SJSA1 (cell line): Measurements from ENCODE around the gene KCP. TPM values are rescaled to one million over a fixed set of nuclear protein-coding genes. Genes with fewer than 3 reads are reported as not detected.

ENCODE experiments used
- DNase-seq, 2 experiments: peaks; one replicate each; pipeline ENCODE4 v3.0.0-alpha.2; 2015 to 2020; ENCODE audit warnings: low spot score in 2 of 2, low read depth in 1 of 2
- H3K27ac ChIP-seq: fragments of 250-450 bp; sonication (Bioruptor Pico); 2 replicates; pipeline ENCODE4 v1.5.1; 2020; ENCODE audit warnings: mild to moderate bottlenecking, moderate library complexity
- H3K27me3 ChIP-seq: fragments of 250-450 bp; sonication (Bioruptor Pico); replicated peaks from 2 replicates; pipeline ENCODE4 v1.5.1; 2020; ENCODE audit warnings: mild to moderate bottlenecking, moderate library complexity
- H3K36me3 ChIP-seq: fragments of 250-450 bp; sonication (Bioruptor Pico); 2 replicates; pipeline ENCODE4 v1.5.1; 2020; ENCODE audit warnings: mild to moderate bottlenecking
- H3K4me1 ChIP-seq: fragments of 250-450 bp; sonication (Bioruptor Pico); replicated peaks from 2 replicates; pipeline ENCODE4 v1.6.1; 2021; ENCODE audit warnings: mild to moderate bottlenecking
- H3K4me3 ChIP-seq: fragments of 250-450 bp; sonication (Bioruptor Pico); 2 replicates; pipeline ENCODE4 v1.5.1; 2020; ENCODE audit warnings: mild to moderate bottlenecking
- H3K9me3 ChIP-seq: fragments of 250-450 bp; sonication (Bioruptor Pico); replicated peaks from 2 replicates; pipeline ENCODE4 v1.5.1; 2020; ENCODE audit warnings: mild to moderate bottlenecking
- total RNA-seq: library from RNA; depleted of rRNA; stranded (reverse); fragments of >200 nt; shearing (Covaris generic); gene quantifications from 2 replicates; pipeline ENCODE4 v1.2.3, GENCODE V29; 2014

The KCP gene
- total RNA-seq, 1 experiment from 2014 or later = not detected

DNA sequence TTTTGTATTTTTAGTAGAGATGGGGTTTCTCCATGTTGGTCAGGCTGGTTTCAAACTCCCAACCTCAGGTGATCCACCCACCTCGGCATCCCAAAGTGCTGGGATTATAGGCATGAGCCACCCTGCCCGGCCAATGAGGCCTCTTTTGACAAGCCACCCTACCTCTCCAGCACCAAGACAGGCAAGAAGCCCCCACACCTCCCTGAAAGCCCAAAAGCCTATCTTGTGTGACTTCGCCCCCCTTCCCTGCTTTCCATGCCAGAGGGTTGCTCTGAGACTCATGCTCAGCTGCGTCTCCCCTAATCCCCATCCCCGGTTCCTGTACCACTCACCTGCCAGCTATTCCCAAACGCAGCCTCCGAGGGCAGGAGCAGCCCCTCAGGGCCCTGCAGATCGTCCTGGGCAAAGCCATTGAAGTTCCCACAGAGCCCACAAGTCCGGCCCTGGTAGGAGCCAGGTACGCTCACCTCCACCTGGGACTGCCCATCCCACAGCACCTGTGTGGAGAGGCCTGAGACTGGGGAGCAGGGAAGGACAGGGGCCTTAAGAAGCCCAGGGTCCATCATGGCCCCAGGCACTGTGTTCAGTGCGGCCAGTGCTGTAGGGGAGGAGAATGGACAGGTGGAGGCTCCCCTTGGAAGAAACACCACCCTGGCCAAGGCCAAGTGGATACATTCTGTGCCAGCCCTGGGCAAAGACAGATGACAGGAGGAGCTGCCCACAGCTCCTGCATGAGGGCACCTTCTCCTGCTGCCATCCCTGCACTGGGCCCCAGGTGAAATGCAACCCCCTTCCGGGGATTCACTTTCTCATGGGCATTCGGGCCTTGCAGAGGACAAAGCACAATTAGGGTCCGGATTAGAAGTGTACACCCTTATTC lies 32.0 kb downstream of the KCP start:
- Histone ChIP-seq H3K9me3 (no peaks in the 10 kb centered on the region), H3K4me1 (no peaks in the 10 kb centered on the region), H3K36me3 (no peaks in the 10 kb centered on the region), H3K27me3 (no peaks in the 10 kb centered on the region), H3K4me3 (no peak overlapping the region), H3K27ac (no peak overlapping the region)
- DNase-seq = no peak

DNA sequence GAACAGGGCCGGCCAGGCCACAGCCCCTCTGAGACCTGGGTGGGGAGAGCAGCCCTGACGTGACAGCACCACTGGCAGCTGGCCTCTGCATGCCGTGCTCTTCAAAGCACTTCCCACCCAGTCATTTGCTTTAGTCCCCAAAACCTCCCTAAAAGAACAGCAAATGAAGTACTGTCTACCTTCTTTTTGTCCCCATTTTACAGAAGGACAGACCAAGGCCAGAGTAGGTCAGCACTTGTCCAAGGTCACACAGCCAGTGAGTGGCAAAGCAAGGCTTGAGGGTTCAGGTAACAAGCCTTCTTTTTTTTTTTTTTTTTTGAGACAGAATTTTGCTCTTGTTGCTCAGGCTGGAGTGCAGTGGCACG lies 32.8 kb downstream of the KCP start:
- Histone ChIP-seq H3K27ac (no peak overlapping the region), H3K4me3 (no peak overlapping the region), H3K9me3 (no peaks in the 10 kb centered on the region), H3K27me3 (no peaks in the 10 kb centered on the region), H3K36me3 (no peaks in the 10 kb centered on the region), H3K4me1 (no peaks in the 10 kb centered on the region)
- DNase-seq = no peak

DNA sequence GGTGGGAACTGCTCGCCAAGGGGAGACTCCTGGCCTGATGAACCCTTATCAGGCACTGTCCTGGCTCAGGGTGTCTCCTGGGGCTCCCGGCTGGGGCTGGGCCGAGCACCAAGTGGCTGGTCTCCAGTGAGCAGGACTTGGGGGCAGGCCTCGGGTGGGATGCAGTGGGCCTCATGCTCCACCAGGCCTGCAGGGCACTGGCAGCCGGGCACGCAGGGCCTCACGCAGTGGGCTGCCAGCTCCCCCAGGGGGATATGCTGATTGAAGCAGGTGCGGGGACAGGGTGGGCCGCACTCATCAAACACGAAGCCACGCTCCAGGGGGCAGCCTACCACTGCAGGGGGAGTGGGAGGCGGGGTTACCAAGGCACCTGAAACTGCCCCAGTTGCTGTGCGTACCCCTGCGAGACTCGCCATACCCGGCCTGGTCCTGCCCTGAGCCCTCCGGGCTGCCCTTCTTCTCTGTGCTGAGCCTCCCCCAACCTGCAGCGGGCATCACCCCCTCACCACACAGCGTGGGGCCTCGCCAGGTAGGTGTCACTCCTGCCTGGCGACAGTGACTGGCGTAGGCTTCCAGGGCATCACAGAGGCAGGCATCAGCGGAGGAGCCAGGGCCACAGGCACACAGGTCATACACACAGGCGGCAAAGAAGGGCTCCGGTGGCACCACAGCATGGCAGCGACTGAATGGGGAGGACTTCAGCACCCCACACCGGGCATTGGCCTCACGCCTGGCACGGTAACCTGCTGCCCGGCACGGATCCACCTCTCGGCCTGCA lies 33.3 kb downstream of the KCP start:
- H3K27ac ChIP-seq = no peak overlapping the region
- H3K27me3 ChIP-seq = no peaks in the 10 kb centered on the region
- H3K4me1 ChIP-seq = no peaks in the 10 kb centered on the region
- no peak overlapping the region for H3K4me3 ChIP-seq
- DNase-seq = no peak
- H3K9me3 ChIP-seq = no peaks in the 10 kb centered on the region
- H3K36me3 ChIP-seq = no peaks in the 10 kb centered on the region

DNA sequence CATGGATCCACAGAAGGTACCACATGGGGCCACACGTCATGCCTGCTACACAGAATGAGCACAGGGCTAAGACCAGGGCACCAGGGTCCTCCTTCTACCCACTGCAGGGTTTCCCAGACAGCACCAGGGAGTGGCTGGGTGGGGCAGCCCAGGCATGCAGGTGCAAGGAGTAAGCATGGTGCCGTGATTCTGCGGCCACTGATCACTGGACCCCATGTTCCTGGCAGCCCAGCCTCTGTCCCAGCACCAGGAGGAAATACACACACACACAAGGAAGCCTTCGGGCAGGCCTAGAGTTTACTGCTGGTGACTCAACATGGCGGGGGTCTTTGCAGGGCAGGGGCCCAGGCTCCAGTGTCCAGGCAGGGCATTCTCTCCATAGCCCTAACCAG lies 33.9 kb downstream of the KCP start:
- DNase-seq = no peak
- Histone ChIP-seq H3K27me3 (no peaks in the 10 kb centered on the region), H3K4me3 (no peak overlapping the region), H3K36me3 (no peaks in the 10 kb centered on the region), H3K9me3 (no peaks in the 10 kb centered on the region), H3K4me1 (no peaks in the 10 kb centered on the region), H3K27ac (no peak overlapping the region)

DNA sequence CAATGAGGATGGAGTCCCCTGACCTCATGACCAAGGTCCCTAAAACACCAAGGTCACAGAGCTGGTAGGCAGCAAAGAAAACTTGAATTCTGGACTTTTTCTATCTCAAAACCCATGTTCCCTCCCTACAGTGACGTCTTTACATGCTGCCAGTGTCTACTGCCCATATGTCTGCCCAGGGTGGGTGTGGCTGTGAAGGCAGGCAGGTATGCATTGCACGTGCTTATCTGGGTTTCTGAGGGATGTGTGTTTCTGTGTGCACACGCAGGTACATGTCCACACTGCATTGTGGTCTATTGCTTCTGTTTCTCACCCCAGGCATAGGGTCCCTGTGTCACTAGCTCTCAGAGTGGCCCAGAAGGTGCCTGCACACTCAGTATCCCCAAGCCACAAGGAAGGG lies 34.4 kb downstream of the KCP start:
- Histone ChIP-seq H3K4me1 (no peaks in the 10 kb centered on the region), H3K36me3 (no peaks in the 10 kb centered on the region), H3K4me3 (no peak overlapping the region), H3K27ac (no peak overlapping the region), H3K9me3 (no peaks in the 10 kb centered on the region), H3K27me3 (no peaks in the 10 kb centered on the region)
- no peak for DNase-seq

DNA sequence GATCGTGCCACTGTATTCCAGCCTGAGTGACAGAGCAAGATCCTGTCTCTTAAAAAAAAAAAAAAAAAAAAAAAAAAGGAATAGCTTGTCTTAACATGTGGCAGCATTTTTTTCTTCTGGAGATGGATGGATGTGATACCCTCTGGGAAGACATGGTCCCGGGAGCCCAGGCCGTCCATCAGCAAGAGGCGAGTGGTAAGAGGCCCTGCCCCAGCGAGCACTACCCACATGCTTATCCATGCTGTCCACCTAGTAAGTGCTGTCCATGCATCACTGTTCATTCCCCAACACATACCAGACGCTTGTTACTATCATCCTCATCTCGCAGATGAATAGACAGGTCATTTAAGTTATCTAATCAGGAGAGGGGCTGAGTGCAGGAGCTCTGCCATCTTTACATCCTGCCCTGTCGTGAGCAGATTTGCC lies 35.0 kb downstream of the KCP start:
- no peak for DNase-seq
- H3K27me3 ChIP-seq = no peaks in the 10 kb centered on the region
- no peaks in the 10 kb centered on the region for H3K36me3 ChIP-seq
- no peaks in the 10 kb centered on the region for H3K9me3 ChIP-seq
- no peak overlapping the region for H3K4me3 ChIP-seq
- no peaks in the 10 kb centered on the region for H3K4me1 ChIP-seq
- H3K27ac ChIP-seq = no peak overlapping the region

DNA sequence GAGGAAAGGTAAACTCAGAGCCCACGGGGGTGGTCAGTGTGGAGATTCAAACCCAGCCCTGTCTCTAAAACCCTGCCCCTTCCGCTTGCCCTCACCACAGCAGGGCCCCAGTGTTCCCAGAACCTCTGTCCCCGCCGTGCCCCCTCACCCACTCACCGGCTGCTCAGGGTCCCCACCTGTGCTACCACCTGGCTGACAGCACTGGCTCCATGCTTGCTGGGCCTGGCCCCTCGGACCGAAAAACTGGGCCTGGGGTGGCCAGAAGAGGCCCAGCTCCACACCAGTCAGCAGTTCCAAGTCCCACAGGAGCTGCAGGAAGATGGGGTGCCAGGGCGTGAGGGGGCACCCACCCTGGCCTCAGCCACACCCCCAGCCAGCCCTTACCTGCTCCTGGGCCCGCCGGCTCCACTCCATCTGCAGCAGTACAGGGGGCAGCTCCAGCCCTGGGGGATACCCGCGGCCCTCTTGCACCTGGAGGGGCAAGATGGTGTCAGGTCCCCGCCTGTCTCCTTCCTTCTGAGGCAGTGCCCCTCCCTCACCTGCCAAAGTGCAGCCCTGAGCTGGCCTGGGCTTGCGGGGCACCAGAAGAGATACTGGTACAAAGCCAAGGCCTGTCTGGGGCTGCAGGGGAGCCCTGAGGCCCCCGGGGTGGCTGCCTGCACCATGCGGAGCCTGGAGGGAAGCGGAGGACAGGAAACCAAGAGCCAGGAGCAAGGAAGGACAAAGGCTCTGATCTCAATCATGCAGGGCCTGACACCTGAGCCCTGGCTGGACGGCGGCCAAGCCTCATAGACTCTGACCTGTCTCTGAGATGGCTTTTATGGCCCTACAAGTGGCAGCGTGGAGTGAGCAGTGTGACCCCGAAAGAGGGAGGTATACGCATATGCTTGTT lies 36.1 kb downstream of the KCP start:
- Histone ChIP-seq H3K9me3 (no peaks in the 10 kb centered on the region), H3K27me3 (peaks cover 10% of the 10 kb centered on the region), H3K4me3 (no peak overlapping the region), H3K4me1 (peaks cover 4% of the 10 kb centered on the region), H3K27ac (no peak overlapping the region), H3K36me3 (no peaks in the 10 kb centered on the region)
- DNase-seq = no peak

DNA sequence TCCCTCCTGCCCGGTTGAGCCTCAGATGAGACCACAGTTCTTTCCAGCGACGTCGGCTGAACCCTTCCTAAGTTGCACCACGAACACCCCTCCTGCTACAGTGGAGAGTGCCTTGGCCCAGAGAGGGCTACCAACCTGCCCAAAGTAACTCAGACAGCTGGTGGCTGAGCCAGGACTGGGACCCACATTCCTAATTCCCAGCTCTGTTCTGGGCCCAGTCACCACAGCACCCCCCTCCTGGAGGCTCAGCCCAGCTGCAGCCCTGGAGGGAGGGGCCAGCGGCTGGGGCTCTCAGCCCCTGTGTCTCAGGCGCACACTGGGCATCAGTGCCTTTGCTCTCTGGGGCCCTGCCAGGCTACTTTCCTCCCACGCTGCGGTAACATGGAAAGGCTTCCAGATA lies 37.3 kb downstream of the KCP start:
- Histone ChIP-seq H3K4me3 (no peak overlapping the region), H3K27ac (no peak overlapping the region), H3K36me3 (no peaks in the 10 kb centered on the region), H3K27me3 (peaks cover 15% of the 10 kb centered on the region), H3K9me3 (no peaks in the 10 kb centered on the region), H3K4me1 (peaks cover 8% of the 10 kb centered on the region)
- no peak for DNase-seq

DNA sequence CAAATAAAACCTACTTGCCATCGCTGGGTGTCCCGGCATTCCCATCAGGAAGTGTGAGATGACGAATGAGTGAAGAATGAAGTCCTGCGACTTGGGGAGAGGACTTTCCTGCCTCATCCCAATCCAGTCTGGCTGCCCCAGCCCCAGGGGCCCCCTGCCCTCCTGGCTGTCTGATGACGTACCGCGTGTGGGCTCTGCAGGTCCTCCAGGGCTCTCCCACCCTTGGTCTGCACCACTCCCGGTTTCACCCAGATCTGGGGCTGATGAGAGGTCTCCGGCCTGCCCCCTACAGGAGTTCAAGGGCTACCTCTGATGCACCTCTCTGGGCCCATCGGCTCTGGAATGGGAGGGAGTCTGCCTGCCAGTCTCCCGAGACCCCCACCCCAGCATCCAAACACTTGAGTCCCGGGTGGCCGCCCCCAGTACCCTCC lies 38.1 kb downstream of the KCP start:
- Histone ChIP-seq H3K4me1 (peaks cover 8% of the 10 kb centered on the region), H3K36me3 (no peaks in the 10 kb centered on the region), H3K9me3 (no peaks in the 10 kb centered on the region), H3K27me3 (peaks cover 15% of the 10 kb centered on the region), H3K4me3 (no peak overlapping the region), H3K27ac (no peak overlapping the region)
- no peak for DNase-seq

DNA sequence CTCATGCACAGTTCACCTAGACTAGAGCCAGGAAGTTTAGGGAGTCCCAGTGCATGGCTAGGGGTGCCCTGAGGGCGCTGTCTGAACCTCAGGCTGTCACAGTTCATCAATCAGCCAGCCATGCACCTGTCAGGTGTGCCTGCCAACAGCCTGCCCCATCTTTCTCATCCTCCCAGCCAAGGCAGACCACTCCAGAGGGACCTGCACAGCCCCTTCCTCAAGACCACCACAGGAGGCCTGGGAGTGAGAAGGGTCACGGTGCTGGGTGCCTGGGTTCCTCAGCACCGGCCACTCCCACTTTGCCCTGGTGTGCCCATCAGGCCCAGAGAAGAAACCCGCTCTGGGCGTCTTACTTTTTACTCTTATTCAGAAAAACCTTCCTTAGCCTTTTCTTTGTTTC lies 39.5 kb downstream of the KCP start:
- peaks cover 15% of the 10 kb centered on the region for H3K27me3 ChIP-seq
- H3K27ac ChIP-seq = no peak overlapping the region
- peaks cover 8% of the 10 kb centered on the region for H3K4me1 ChIP-seq
- H3K9me3 ChIP-seq = no peaks in the 10 kb centered on the region
- H3K36me3 ChIP-seq = peaks cover 2% of the 10 kb centered on the region; the same call in 1 of the 2 replicates
- no peak for DNase-seq
- H3K4me3 ChIP-seq = no peak overlapping the region

DNA sequence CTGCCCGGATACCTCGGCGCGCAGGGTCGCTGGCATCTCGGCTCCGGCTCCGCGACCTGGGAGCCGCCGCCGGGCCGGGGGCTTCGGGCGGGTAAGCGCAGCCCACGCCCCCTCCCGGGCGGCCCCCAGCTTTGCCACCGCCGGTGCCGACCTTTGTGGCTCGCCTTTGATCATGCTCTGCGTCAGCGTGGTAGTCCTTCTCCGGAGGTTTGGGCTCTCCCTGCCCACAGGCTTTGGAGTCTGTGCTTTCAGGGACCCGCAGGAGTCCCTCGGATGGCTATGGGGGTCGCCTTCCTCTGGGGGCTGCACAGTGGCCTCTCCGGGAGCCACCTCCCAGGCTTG lies 40.6 kb downstream of the KCP start:
- H3K36me3 ChIP-seq = peaks cover 13% of the 10 kb centered on the region
- H3K27me3 ChIP-seq = peaks cover 15% of the 10 kb centered on the region
- no peak for DNase-seq
- no peak overlapping the region for H3K27ac ChIP-seq
- peaks cover 8% of the 10 kb centered on the region for H3K4me1 ChIP-seq
- H3K9me3 ChIP-seq = no peaks in the 10 kb centered on the region
- H3K4me3 ChIP-seq = no peak overlapping the region

DNA sequence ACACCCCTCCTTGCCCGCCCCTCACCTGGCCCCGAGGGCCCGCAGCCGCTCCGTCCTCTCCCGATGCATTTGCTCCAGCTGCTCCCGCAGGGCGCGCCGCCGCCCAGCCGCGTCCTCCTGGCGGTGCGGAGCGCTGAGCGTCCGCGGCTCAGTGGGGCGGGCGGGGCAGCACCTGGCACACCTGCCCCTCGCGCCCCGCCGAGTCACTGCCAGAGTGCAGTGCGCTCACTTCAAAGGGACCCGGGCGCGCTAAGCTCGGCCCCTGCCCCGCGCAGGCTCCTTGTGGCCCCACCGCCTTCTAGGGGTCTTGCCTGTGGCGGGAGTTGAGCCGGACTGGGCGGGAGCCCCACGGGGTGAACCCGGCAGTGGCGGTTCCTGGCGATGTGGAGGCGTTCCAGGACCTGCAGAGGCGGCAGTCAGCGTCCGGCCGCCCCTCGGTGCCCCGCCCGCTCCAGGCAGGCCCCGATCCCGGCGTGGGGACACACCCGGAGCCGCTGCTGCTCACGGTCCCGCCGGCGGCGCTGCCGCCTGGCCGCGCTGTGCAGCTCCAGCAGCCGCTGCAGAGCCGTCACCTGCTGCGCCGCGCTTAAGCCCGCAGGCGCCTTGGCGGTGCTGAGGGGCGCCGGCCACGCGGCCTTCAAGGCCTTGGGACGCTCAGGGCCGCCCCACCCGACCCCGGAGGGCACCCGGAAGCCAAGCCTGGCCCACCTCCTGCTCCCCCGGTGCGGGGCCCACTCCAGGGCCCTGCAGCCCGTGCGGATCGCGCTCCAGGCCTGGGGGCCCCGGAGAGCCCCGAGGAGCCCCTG lies 41.2 kb downstream of the KCP start:
- peaks cover 16% of the 10 kb centered on the region for H3K36me3 ChIP-seq
- no peaks in the 10 kb centered on the region for H3K9me3 ChIP-seq
- H3K27me3 ChIP-seq = peaks cover 15% of the 10 kb centered on the region
- H3K4me1 ChIP-seq = peaks cover 8% of the 10 kb centered on the region
- H3K27ac ChIP-seq = no peak overlapping the region
- no peak for DNase-seq
- H3K4me3 ChIP-seq = no peak overlapping the region

DNA sequence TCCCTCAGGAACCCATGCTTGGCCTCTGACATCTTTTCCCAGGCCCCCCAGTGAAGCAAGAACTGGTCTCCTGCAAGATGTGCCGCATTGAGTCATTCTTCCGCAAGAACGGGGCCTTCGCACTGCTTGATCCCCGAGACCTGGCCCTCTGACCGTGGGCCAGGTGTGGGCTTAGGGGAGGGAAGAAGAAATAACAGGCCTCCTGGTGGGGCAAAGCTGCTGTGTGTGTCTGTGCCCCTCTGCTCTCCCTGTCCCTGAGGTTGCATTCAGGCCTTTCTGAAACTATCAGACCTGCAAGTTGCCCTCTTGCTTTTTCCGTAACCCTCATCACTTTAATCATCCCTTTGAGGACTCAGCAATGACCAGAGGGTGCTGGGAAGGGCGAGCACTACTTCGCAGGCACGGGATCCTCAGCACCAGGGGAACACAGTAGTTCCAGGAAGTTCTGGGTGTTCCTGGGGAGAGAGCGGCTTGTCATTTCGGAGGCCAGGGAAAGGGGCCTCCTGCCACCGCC lies 41.8 kb downstream of the KCP start:
- DNase-seq = no peak
- peaks cover 15% of the 10 kb centered on the region for H3K27me3 ChIP-seq
- H3K27ac ChIP-seq = no peak overlapping the region
- peaks cover 16% of the 10 kb centered on the region for H3K36me3 ChIP-seq
- no peak overlapping the region for H3K4me3 ChIP-seq
- no peaks in the 10 kb centered on the region for H3K9me3 ChIP-seq
- H3K4me1 ChIP-seq = peaks cover 11% of the 10 kb centered on the region
